ENCODE results near the gene NHERF1.

- TF ChIP-seq CTCF (conservative IDR thresholded peaks at IDR 0.05; ENCODE audit: low read depth, low read length) = no peak
- TF ChIP-seq MAZ (IDR thresholded peaks at IDR 0.05; ENCODE audit: borderline replicate concordance, low read depth, low read length) = no peak
- TF ChIP-seq POLR2A (IDR thresholded peaks at IDR 0.05; ENCODE audit: low read depth, low read length) = no peak
- no peak for TF ChIP-seq RAD21 (IDR thresholded peaks at IDR 0.05; ENCODE audit: low read length)
- no peak for TF ChIP-seq USF2 (IDR thresholded peaks at IDR 0.05; ENCODE audit: low read depth, low read length)
These were observed 49.4 kb downstream of the NHERF1 start for GRCh38 chr17:74797824-74798223.
